HL-60 (cell line): Measurements from ENCODE around the gene ADAM12.

Source experiments
- GABPA ChIP-seq: IDR thresholded peaks from 2 replicates; pipeline ENCODE4 v1.6.1; 2012; ENCODE audit warnings: low read depth
- POLR2AphosphoS5 ChIP-seq: IDR thresholded peaks from 2 replicates; pipeline ENCODE4 v1.6.1; 2012; ENCODE audit warnings: low read depth
- SPI1 ChIP-seq: IDR thresholded peaks from 2 replicates; pipeline ENCODE4 v1.6.1; 2012; ENCODE audit warnings: low read depth, mild to moderate bottlenecking, borderline replicate concordance
- TF ChIP-seq, protein P1 (sequence below): IDR thresholded peaks from one replicate; pipeline ENCODE4 v1.5.1; 2011; ENCODE audit warnings: low read length, control low read depth, inconsistent platforms; ENCODE audit not compliant: insufficient read depth
- TF ChIP-seq, protein P2 (sequence below): IDR thresholded peaks from 2 replicates; pipeline ENCODE4 v1.6.1; 2012; ENCODE audit warnings: low read depth; ENCODE audit not compliant: insufficient replicate concordance

DNA sequence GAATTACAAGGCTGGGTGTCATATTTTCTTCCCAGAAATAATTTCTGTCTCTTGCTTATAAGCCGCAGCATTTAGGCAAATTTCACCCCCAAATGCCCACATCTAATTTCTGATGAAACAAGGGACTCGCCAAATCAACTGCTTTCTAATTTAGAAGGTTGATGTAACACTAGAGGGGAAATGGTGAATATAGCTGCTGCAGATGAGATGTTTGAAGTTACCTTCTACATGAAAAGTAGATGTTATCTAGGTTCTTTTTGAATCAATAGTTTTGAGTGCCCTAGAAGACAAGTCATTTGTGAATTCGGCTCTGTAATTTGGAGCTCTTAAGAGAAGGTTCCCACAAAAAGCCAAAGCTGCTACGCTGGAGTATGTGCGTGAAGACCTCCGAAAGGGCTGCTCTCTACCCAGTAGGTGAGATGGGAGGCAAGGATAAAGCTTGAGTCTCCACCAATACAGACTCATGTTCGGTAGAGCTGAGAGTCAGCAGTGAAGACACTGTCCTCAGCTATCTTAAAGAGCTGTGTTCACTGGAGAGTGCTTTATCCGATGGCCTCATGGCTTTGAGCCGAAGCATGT lies 392.5 kb downstream of the ADAM12 start:
- TF ChIP-seq, protein P1, sequence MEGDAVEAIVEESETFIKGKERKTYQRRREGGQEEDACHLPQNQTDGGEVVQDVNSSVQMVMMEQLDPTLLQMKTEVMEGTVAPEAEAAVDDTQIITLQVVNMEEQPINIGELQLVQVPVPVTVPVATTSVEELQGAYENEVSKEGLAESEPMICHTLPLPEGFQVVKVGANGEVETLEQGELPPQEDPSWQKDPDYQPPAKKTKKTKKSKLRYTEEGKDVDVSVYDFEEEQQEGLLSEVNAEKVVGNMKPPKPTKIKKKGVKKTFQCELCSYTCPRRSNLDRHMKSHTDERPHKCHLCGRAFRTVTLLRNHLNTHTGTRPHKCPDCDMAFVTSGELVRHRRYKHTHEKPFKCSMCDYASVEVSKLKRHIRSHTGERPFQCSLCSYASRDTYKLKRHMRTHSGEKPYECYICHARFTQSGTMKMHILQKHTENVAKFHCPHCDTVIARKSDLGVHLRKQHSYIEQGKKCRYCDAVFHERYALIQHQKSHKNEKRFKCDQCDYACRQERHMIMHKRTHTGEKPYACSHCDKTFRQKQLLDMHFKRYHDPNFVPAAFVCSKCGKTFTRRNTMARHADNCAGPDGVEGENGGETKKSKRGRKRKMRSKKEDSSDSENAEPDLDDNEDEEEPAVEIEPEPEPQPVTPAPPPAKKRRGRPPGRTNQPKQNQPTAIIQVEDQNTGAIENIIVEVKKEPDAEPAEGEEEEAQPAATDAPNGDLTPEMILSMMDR: no peak
- TF ChIP-seq SPI1 (no peak), POLR2AphosphoS5 (no peak), GABPA (no peak)
- TF ChIP-seq, protein P2, sequence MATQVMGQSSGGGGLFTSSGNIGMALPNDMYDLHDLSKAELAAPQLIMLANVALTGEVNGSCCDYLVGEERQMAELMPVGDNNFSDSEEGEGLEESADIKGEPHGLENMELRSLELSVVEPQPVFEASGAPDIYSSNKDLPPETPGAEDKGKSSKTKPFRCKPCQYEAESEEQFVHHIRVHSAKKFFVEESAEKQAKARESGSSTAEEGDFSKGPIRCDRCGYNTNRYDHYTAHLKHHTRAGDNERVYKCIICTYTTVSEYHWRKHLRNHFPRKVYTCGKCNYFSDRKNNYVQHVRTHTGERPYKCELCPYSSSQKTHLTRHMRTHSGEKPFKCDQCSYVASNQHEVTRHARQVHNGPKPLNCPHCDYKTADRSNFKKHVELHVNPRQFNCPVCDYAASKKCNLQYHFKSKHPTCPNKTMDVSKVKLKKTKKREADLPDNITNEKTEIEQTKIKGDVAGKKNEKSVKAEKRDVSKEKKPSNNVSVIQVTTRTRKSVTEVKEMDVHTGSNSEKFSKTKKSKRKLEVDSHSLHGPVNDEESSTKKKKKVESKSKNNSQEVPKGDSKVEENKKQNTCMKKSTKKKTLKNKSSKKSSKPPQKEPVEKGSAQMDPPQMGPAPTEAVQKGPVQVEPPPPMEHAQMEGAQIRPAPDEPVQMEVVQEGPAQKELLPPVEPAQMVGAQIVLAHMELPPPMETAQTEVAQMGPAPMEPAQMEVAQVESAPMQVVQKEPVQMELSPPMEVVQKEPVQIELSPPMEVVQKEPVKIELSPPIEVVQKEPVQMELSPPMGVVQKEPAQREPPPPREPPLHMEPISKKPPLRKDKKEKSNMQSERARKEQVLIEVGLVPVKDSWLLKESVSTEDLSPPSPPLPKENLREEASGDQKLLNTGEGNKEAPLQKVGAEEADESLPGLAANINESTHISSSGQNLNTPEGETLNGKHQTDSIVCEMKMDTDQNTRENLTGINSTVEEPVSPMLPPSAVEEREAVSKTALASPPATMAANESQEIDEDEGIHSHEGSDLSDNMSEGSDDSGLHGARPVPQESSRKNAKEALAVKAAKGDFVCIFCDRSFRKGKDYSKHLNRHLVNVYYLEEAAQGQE: no peak
